Measurements from ENCODE around the gene CD300H. TPM values are rescaled to one million over a fixed set of nuclear protein-coding genes. Genes with fewer than 3 reads are reported as not detected.
A peak's percentile ranks its signal among the peaks of the same experiment; 100 is the strongest.

Gene CD300H
- total RNA-seq, 4 donors from 2014 or later: not detected

GRCh38 chr17:74603746-74604145 lies 36.4 kb upstream of the CD300H start:
- Histone ChIP-seq H3K4me1 (peaks cover 37% of the 10 kb centered on the region), H3K9me3 (no peaks in the 10 kb centered on the region), H3K36me3 (no peaks in the 10 kb centered on the region), H3K4me3 (no peak overlapping the region), H3K27ac (no peak overlapping the region), H3K27me3 (peaks cover 6% of the 10 kb centered on the region)
- TF ChIP-seq POLR2AphosphoS5 (IDR thresholded peaks at IDR 0.05) (no peak), EP300 (IDR thresholded peaks at IDR 0.05) (no peak), POLR2A (IDR thresholded peaks at IDR 0.05) (no peak)
- TF ChIP-seq, protein P1, sequence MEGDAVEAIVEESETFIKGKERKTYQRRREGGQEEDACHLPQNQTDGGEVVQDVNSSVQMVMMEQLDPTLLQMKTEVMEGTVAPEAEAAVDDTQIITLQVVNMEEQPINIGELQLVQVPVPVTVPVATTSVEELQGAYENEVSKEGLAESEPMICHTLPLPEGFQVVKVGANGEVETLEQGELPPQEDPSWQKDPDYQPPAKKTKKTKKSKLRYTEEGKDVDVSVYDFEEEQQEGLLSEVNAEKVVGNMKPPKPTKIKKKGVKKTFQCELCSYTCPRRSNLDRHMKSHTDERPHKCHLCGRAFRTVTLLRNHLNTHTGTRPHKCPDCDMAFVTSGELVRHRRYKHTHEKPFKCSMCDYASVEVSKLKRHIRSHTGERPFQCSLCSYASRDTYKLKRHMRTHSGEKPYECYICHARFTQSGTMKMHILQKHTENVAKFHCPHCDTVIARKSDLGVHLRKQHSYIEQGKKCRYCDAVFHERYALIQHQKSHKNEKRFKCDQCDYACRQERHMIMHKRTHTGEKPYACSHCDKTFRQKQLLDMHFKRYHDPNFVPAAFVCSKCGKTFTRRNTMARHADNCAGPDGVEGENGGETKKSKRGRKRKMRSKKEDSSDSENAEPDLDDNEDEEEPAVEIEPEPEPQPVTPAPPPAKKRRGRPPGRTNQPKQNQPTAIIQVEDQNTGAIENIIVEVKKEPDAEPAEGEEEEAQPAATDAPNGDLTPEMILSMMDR (IDR thresholded peaks at IDR 0.05): no peak
- no peak for DNase-seq (ENCODE audit: low spot score in 2 of 2)
- 88% methylated on average over 5 of the region's 5 CpGs for WGBS

- TF ChIP-seq POLR2AphosphoS5 (IDR thresholded peaks at IDR 0.05) (no peak), POLR2A (IDR thresholded peaks at IDR 0.05) (no peak), EP300 (IDR thresholded peaks at IDR 0.05) (no peak)
- TF ChIP-seq, protein P1 (IDR thresholded peaks at IDR 0.05): no peak
- no peak for DNase-seq (ENCODE audit: low spot score in 2 of 2)
- peaks cover 12% of the 10 kb centered on the region for H3K27me3 ChIP-seq
- H3K27ac ChIP-seq: no peak overlapping the region
- H3K4me3 ChIP-seq: no peak overlapping the region
- H3K9me3 ChIP-seq: no peaks in the 10 kb centered on the region
- H3K36me3 ChIP-seq: no peaks in the 10 kb centered on the region
- 80% methylated on average over 6 of the region's 6 CpGs for WGBS
- peaks cover 38% of the 10 kb centered on the region for H3K4me1 ChIP-seq
Observed at GRCh38 chr17:74603037-74603635, 35.8 kb upstream of the CD300H start.

GRCh38 chr17:74601944-74602572 lies 34.7 kb upstream of the CD300H start:
- H3K27ac ChIP-seq: no peak overlapping the region
- DNase-seq (ENCODE audit: low spot score in 2 of 2): no peak
- no peaks in the 10 kb centered on the region for H3K36me3 ChIP-seq
- H3K27me3 ChIP-seq: peaks cover 15% of the 10 kb centered on the region
- no peak overlapping the region for H3K4me3 ChIP-seq
- H3K9me3 ChIP-seq: no peaks in the 10 kb centered on the region
- peaks cover 38% of the 10 kb centered on the region for H3K4me1 ChIP-seq
- TF ChIP-seq EP300 (IDR thresholded peaks at IDR 0.05): no peak
- TF ChIP-seq POLR2A (IDR thresholded peaks at IDR 0.05): no peak
- TF ChIP-seq POLR2AphosphoS5 (IDR thresholded peaks at IDR 0.05): no peak
- TF ChIP-seq, protein P1 (IDR thresholded peaks at IDR 0.05): peak in 1 of 2 donors; percentile 37
- WGBS: 48% methylated on average over 11 of the region's 12 CpGs

DNA sequence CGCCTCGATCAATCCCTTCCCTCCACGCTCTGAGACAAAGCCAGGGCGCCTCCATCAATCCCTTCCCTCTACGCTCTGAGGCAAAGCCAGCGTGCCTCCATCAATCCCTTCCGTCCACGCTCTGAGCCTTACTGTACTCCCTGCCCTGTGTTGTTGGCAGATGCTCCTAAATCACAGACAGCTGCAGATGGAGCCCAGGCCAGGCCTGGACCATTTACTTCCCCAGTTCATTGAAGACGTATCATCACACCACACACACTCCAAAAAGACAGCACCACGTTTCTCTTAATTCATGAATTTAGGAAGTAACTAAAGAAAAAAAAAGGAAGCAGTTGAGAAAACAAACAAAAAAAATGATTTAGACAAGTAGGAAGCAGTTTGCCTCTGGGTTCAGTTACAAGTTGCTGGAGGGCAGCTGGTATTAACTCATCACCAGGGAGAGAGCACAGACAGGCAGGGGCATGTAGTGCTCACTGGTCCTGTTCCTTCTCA lies 32.2 kb upstream of the CD300H start:
- TF ChIP-seq EP300 (IDR thresholded peaks at IDR 0.05) (no peak), POLR2AphosphoS5 (IDR thresholded peaks at IDR 0.05) (no peak), POLR2A (IDR thresholded peaks at IDR 0.05) (no peak)
- TF ChIP-seq, protein P1 (IDR thresholded peaks at IDR 0.05): no peak
- 23% methylated on average over 9 of the region's 10 CpGs for WGBS
- H3K9me3 ChIP-seq: no peaks in the 10 kb centered on the region
- H3K4me3 ChIP-seq: no peak overlapping the region
- peaks cover 18% of the 10 kb centered on the region for H3K27me3 ChIP-seq
- H3K36me3 ChIP-seq: no peaks in the 10 kb centered on the region
- H3K4me1 ChIP-seq: peaks cover 18% of the 10 kb centered on the region
- DNase-seq (ENCODE audit: low spot score in 2 of 2): no peak
- no peak overlapping the region for H3K27ac ChIP-seq

- Histone ChIP-seq H3K9me3 (no peaks in the 10 kb centered on the region), H3K4me3 (no peak overlapping the region), H3K27ac (no peak overlapping the region), H3K36me3 (no peaks in the 10 kb centered on the region), H3K4me1 (peaks cover 14% of the 10 kb centered on the region), H3K27me3 (peaks cover 21% of the 10 kb centered on the region)
- WGBS: 9% methylated on average over 3 of the region's 3 CpGs
- DNase-seq (ENCODE audit: low spot score in 2 of 2): no peak
- no peak for TF ChIP-seq POLR2AphosphoS5 (IDR thresholded peaks at IDR 0.05)
- TF ChIP-seq, protein P1 (IDR thresholded peaks at IDR 0.05): no peak
- TF ChIP-seq EP300 (IDR thresholded peaks at IDR 0.05): no peak
- no peak for TF ChIP-seq POLR2A (IDR thresholded peaks at IDR 0.05)
Observed at GRCh38 chr17:74599023-74599399, 31.7 kb upstream of the CD300H start.
